ENCODE measurements around the gene RASAL1. TPM values are rescaled to one million over a fixed set of nuclear protein-coding genes. Genes with fewer than 3 reads are reported as not detected.
A peak's percentile ranks its signal among the peaks of the same experiment; 100 is the strongest.

The RASAL1 gene
- total and polyA plus RNA-seq, 9 donors, result 0.05 to 5.1 (median 1.1) TPM; not detected in 2

DNA sequence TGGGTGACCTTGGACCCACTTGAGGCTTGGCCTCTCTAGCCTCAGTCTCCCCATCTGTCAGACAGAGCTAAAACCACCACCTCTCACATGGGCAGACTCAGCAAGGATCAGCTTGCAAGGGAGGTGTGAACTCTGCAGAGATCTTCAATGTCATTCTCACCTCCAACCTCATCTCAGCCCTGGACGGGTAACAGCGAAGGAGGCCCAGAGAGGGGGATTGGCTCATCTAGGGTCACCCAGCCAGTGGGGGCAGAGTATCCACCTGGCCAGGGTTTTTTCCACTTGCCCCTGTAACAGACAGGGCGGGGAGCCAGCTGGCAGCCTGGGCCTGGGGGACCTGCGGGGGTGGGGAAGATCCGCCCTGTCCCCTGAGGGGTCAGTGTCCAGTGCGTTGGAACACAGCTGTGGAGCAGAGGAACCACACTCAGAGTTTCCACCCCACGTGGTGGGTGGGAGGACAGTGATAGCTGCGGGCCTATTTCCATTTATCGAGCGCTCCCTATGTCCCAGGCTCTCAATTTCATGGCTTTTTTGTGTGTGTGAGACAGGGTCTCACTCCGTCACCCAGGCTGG lies 51.6 kb downstream of the RASAL1 start:
- Histone ChIP-seq H3K27ac (no peak overlapping the region), H3K27me3 (no peaks in the 10 kb centered on the region), H3K4me1 (ENCODE audit: insufficient read depth) (no peaks in the 10 kb centered on the region), H3K4me3 (no peak overlapping the region), H3K9me3 (no peaks in the 10 kb centered on the region), H3K36me3 (no peaks in the 10 kb centered on the region)
- WGBS, 3 donors, result 78 to 79% (median 78%) methylated on average over 11 of the region's 11 CpGs
- intact Hi-C loops (cut with DNase I), result no loop called here
- no peak for TF ChIP-seq EP300 (IDR thresholded peaks at IDR 0.05)
- TF ChIP-seq, protein P1, sequence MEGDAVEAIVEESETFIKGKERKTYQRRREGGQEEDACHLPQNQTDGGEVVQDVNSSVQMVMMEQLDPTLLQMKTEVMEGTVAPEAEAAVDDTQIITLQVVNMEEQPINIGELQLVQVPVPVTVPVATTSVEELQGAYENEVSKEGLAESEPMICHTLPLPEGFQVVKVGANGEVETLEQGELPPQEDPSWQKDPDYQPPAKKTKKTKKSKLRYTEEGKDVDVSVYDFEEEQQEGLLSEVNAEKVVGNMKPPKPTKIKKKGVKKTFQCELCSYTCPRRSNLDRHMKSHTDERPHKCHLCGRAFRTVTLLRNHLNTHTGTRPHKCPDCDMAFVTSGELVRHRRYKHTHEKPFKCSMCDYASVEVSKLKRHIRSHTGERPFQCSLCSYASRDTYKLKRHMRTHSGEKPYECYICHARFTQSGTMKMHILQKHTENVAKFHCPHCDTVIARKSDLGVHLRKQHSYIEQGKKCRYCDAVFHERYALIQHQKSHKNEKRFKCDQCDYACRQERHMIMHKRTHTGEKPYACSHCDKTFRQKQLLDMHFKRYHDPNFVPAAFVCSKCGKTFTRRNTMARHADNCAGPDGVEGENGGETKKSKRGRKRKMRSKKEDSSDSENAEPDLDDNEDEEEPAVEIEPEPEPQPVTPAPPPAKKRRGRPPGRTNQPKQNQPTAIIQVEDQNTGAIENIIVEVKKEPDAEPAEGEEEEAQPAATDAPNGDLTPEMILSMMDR (IDR thresholded peaks at IDR 0.05), result no peak
- TF ChIP-seq POLR2A (IDR thresholded peaks at IDR 0.05), result no peak
- DNase-seq, result peak in 1 of 5 donors; percentile 42

DNA sequence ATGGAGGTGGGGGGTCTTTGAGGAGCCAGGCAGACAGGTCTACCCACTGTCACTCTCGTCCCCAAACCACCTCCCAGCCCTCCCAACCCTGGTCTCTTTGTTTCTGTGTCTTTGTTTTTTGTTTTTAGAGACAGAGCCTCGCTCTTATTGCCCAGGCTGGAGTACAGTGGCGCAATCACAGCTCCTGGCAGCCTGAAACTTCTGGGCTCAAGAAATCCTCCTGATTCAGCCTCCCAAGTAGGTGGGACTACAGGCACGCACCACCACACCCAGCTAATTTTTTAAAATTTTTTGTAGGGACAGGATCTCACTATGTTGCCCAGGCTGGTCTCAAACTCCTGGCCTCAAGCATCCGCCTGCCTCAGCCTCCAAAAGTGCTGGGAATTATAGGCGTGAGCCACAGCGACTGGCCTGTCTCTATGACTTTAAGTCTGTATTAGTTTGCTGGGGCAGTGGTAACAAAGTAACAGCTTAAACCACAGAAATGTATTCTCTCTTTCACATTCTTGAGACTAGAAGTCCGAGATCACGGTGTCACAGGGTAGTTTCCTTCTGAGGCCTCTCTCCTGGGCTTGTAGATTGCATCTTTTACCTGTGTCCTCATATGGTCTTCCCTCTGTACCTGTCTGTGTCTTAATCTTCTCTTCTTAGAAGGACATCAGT lies 52.9 kb downstream of the RASAL1 start:
- DNase-seq, result no peak
- Histone ChIP-seq H3K36me3 (no peaks in the 10 kb centered on the region), H3K27ac (no peak overlapping the region), H3K4me3 (no peak overlapping the region), H3K9me3 (no peaks in the 10 kb centered on the region), H3K27me3 (no peaks in the 10 kb centered on the region), H3K4me1 (ENCODE audit: insufficient read depth) (no peaks in the 10 kb centered on the region)
- intact Hi-C loops (cut with DNase I), result no loop called here
- no peak for TF ChIP-seq POLR2A (IDR thresholded peaks at IDR 0.05)
- TF ChIP-seq EP300 (IDR thresholded peaks at IDR 0.05), result no peak
- TF ChIP-seq, protein P1 (IDR thresholded peaks at IDR 0.05), result no peak
- 93 to 95% (median 94%) methylated on average over 9 of the region's 9 CpGs for WGBS, 3 donors

DNA sequence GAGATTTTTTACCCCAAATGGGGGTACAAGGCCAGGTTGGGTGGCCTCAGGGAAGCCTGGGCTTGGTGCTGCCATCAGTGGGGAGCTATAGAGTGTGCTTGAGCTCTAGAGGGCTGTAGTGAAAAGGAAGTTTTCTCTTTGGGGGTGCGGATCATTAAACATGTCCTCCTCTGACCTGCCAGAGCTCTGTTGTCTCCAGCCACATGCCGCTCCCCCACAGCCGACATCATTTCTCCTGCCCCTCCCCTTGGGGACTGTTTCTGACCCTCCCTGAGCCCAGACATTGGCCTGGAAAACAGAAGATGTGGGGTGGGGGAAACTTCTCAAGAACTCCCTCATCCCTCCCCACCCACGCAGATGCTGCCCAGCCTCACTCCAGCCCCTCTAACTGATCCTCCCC lies 53.7 kb downstream of the RASAL1 start:
- Histone ChIP-seq H3K27ac (no peak overlapping the region), H3K27me3 (no peaks in the 10 kb centered on the region)
- WGBS, 3 donors, result 61 to 65% (median 64%) methylated on average over 4 of the region's 4 CpGs

DNA sequence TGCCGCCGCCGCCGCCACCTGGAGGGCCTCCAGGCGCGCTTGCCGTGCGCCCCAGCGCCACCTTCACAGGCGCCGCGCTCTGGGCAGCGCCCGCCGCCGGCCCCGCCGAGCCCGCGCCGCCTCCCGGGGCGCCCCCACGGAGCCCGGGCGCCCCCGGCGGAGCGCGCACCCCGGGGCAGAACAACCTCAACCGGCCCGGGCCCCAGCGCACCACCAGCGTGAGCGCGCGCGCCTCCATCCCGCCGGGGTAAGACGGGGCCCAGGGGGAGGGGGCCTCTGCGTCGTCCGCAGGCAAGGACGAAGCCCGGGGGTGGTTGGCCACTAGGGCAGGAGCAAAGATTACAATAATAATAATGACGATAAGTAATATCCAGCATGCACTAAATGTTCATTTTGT lies 57.7 kb downstream of the RASAL1 start:
- Histone ChIP-seq H3K27ac (no peak overlapping the region), H3K9me3 (no peaks in the 10 kb centered on the region), H3K36me3 (no peaks in the 10 kb centered on the region), H3K4me1 (ENCODE audit: insufficient read depth) (no peaks in the 10 kb centered on the region), H3K27me3 (no peaks in the 10 kb centered on the region), H3K4me3 (no peak overlapping the region)
- DNase-seq, result no peak
- intact Hi-C loops (cut with DNase I), result no loop called here
- WGBS, 3 donors, result 50 to 66% (median 64%) methylated on average over 42 to 48 of the region's 48 CpGs
- no peak for TF ChIP-seq EP300 (IDR thresholded peaks at IDR 0.05)
- TF ChIP-seq, protein P1 (IDR thresholded peaks at IDR 0.05), result no peak
- TF ChIP-seq POLR2A (IDR thresholded peaks at IDR 0.05), result no peak

More for the DNA sequence above, 53.7 kb downstream of the RASAL1 start:
- TF ChIP-seq POLR2A (IDR thresholded peaks at IDR 0.05), result no peak
- TF ChIP-seq, protein P1 (IDR thresholded peaks at IDR 0.05), result no peak
- no peak for TF ChIP-seq EP300 (IDR thresholded peaks at IDR 0.05)
- Histone ChIP-seq H3K4me1 (ENCODE audit: insufficient read depth) (no peaks in the 10 kb centered on the region), H3K9me3 (no peaks in the 10 kb centered on the region), H3K4me3 (no peak overlapping the region), H3K36me3 (no peaks in the 10 kb centered on the region)
- DNase-seq, result no peak
- intact Hi-C loops (cut with DNase I), result no loop called here
